Ammon's horn (tissue), 1 donor: ENCODE results near the gene EPC1.
"Not testable (repeated sequence)": the region's sequence is repeated elsewhere in the genome, so short reads cannot be mapped to it uniquely, and the experiment has no call there.

ENCODE experiments used
- DNase-seq: peaks from one replicate; pipeline ENCODE4 v3.0.0-alpha.2; 2016; ENCODE audit warnings: low spot score

Gene EPC1

GRCh38 chr10:32371101-32371500, 24.1 kb upstream of the EPC1 start:
- no peak for DNase-seq

- DNase-seq, result peak; percentile 87
Observed at GRCh38 chr10:32367793-32368453, 21.0 kb upstream of the EPC1 start.

- no peak for DNase-seq
Observed at GRCh38 chr10:32366588-32366987, 19.6 kb upstream of the EPC1 start.

- no peak for DNase-seq
Observed at GRCh38 chr10:32366111-32366510, 19.2 kb upstream of the EPC1 start.

- not testable (repeated sequence) for DNase-seq
Observed at GRCh38 chr10:32365404-32365803, 18.4 kb upstream of the EPC1 start.

- no peak for DNase-seq
Observed at GRCh38 chr10:32362571-32362970, 15.6 kb upstream of the EPC1 start.

GRCh38 chr10:32360884-32361283, 13.9 kb upstream of the EPC1 start:
- DNase-seq, result no peak

- no peak for DNase-seq
Observed at GRCh38 chr10:32360241-32360640, 13.3 kb upstream of the EPC1 start.

- DNase-seq, result no peak
Observed at GRCh38 chr10:32357056-32357735, 10.2 kb upstream of the EPC1 start.

- DNase-seq, result not testable (repeated sequence)
Observed at GRCh38 chr10:32354690-32355089, 7.7 kb upstream of the EPC1 start.

- DNase-seq, result no peak
Observed at GRCh38 chr10:32350811-32351350, 3.9 kb upstream of the EPC1 start.

- no peak for DNase-seq
Observed at GRCh38 chr10:32349968-32350738, 3.2 kb upstream of the EPC1 start.

GRCh38 chr10:32349199-32349585, 2.2 kb upstream of the EPC1 start:
- no peak for DNase-seq

GRCh38 chr10:32348297-32349198, 1.6 kb upstream of the EPC1 start:
- DNase-seq, result no peak

GRCh38 chr10:32347363-32348022, 535 bp upstream of the EPC1 start:
- DNase-seq, result no peak

- DNase-seq, result peak; percentile 96
Observed at GRCh38 chr10:32346134-32346550, 816 bp downstream of the EPC1 start.

- DNase-seq, result no peak
Observed at GRCh38 chr10:32341596-32341995, 5.4 kb downstream of the EPC1 start.

GRCh38 chr10:32340596-32341180, 6.3 kb downstream of the EPC1 start:
- no peak for DNase-seq

- DNase-seq, result no peak
Observed at GRCh38 chr10:32338262-32338661, 8.7 kb downstream of the EPC1 start.

GRCh38 chr10:32337350-32337749, 9.6 kb downstream of the EPC1 start:
- DNase-seq, result no peak

GRCh38 chr10:32333849-32334248, 13.1 kb downstream of the EPC1 start:
- no peak for DNase-seq
